Tibial nerve (tissue), 4 donors: Measurements from ENCODE around the gene TMEM266. TPM values are rescaled to one million over a fixed set of nuclear protein-coding genes. Genes with fewer than 3 reads are reported as not detected.

Source experiments
- DNase-seq, 2 donors: peaks; one replicate each; pipeline ENCODE4 v3.0.0-alpha.2; 2019; ENCODE audit warnings: low spot score in 2 of 2
- H3K27ac ChIP-seq, 4 donors: fragments of 200-600 bp; sonication (generic) in 3 of 4; one replicate each; pipeline ENCODE4 v1.5.1; 2017 to 2019; ENCODE audit warnings: mild to moderate bottlenecking in 1 of 4
- H3K27me3 ChIP-seq, 2 donors: fragments of 200-600 bp; sonication (generic) in 1 of 2; one replicate each; pipeline versions ENCODE4 v1.5.1 to v1.6.0; 2017 to 2019
- H3K36me3 ChIP-seq, 3 donors: fragments of 200-600 bp; sonication (generic); one replicate each; pipeline ENCODE4 v1.5.1; 2018 to 2019
- H3K4me1 ChIP-seq, 4 donors: fragments of 200-600 bp; sonication (generic) in 3 of 4; one replicate each; pipeline ENCODE4 v1.5.1; 2017 to 2019
- H3K4me3 ChIP-seq, 4 donors: fragments of 200-600 bp; sonication (generic) in 3 of 4; one replicate each; pipeline ENCODE4 v1.5.1; 2017 to 2019; ENCODE audit warnings: mild to moderate bottlenecking in 1 of 4, moderate library complexity in 1 of 4
- H3K9me3 ChIP-seq, 4 donors: fragments of 200-600 bp; sonication (generic) in 3 of 4; one replicate each; pipeline ENCODE4 v1.5.1; 2017 to 2019
- CTCF ChIP-seq, 5 experiments: fragments of 200-600 bp in 3 of 5; fragments of 450-650 bp in 2 of 5; sonication (generic) in 3 of 5; IDR thresholded peaks; one replicate each; pipeline ENCODE4 v1.5.1; 2016 to 2019; ENCODE audit warnings: antibody characterized with exemption in 5 of 5, mild to moderate bottlenecking in 3 of 5, moderate library complexity in 2 of 5
- EP300 ChIP-seq, 2 donors: sonication (generic); formaldehyde crosslinking; IDR thresholded peaks; one replicate each; pipeline ENCODE4 v1.6.1; 2017; ENCODE audit warnings: antibody characterized with exemption in 2 of 2, mild to moderate bottlenecking in 1 of 2
- POLR2A ChIP-seq, 2 donors: fragments of 450-650 bp; IDR thresholded peaks; one replicate each; pipeline ENCODE4 v1.6.1; 2017; ENCODE audit warnings: antibody characterized with exemption in 2 of 2, mild to moderate bottlenecking in 2 of 2, moderate library complexity in 2 of 2
- WGBS, 2 donors: methylation state at CpG; one replicate each; pipeline ENCODE4 v1.1.5; 2018; 5-methylcytosine and 5-hydroxymethylcytosine counted together
- total RNA-seq, 4 donors: library from RNA; depleted of rRNA; stranded (reverse); fragments of >200 nt; gene quantifications; one replicate each; pipeline ENCODE4 v1.1.0, GENCODE V29; 2016

The TMEM266 gene
- total RNA-seq, 4 donors from 2014 or later: 0.30 to 0.42 TPM; not detected in 2

DNA sequence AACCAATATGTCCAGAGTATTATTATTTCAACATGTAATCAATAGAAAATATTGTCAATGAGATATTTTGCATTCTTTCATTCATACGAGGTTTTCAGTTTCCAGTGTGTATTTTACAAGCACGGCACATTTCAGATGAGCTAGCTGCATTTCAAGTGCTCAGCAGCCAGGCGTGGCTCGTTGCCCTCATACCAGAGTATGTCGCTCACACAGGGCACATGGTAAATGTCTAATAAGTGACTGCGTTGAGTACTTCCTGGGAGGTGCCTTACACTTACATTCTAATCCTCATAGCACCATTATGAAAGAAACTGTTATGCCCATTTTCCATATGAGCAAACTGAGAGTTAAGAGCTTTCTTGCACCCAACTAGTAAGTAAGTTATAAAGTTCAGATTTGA, 47.4 kb downstream of the TMEM266 start:
- Histone ChIP-seq H3K27me3 (no peaks in the 10 kb centered on the region), H3K4me3 (no peak overlapping the region), H3K9me3 (peaks cover 0 to 11% (median 0%) of the 10 kb centered on the region in 4 donors), H3K4me1 (no peaks in the 10 kb centered on the region), H3K36me3 (no peaks in the 10 kb centered on the region), H3K27ac (no peak overlapping the region)
- 73 to 76% methylated on average over 6 of the region's 6 CpGs for WGBS, 2 donors
- no peak for TF ChIP-seq CTCF (IDR thresholded peaks at IDR 0.05)
- no peak for TF ChIP-seq EP300 (IDR thresholded peaks at IDR 0.05)
- TF ChIP-seq POLR2A (IDR thresholded peaks at IDR 0.05): no peak
- no peak for DNase-seq

- DNase-seq: no peak
- H3K9me3 ChIP-seq: peaks cover 0 to 11% (median 0%) of the 10 kb centered on the region in 4 donors
- no peak overlapping the region for H3K4me3 ChIP-seq
- no peaks in the 10 kb centered on the region for H3K36me3 ChIP-seq
- no peaks in the 10 kb centered on the region for H3K27me3 ChIP-seq
- no peak overlapping the region for H3K27ac ChIP-seq
- WGBS, 2 donors: 37 to 42% methylated on average over 9 of the region's 9 CpGs
- H3K4me1 ChIP-seq: no peaks in the 10 kb centered on the region
- TF ChIP-seq CTCF (IDR thresholded peaks at IDR 0.05) (no peak), EP300 (IDR thresholded peaks at IDR 0.05) (no peak), POLR2A (IDR thresholded peaks at IDR 0.05) (no peak)
Measured at GRCh38 chr15:76108021-76108723, 48.4 kb downstream of the TMEM266 start.

DNA sequence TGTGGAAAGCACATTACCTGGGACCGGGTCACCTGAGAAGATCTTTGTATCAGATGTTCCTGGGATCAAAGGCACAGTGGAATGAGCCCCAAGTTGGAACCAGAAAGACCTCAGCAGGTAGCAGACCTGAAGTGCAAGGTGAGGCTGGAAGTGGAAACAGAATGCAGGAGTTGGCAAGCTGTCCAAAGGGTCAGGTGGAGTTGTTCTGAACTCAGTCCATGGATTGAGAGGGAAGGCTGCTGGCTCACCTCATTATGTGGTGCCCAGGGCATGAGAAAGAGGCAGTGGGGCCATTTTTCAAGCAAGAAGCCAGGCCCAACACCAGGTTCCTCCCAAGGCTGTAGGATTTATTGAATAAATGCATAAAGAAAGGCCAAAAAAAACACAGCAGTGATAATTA, 49.3 kb downstream of the TMEM266 start:
- Histone ChIP-seq H3K36me3 (no peaks in the 10 kb centered on the region), H3K4me3 (no peak overlapping the region), H3K27me3 (no peaks in the 10 kb centered on the region), H3K9me3 (peaks cover 0 to 11% (median 0%) of the 10 kb centered on the region in 4 donors), H3K4me1 (no peaks in the 10 kb centered on the region), H3K27ac (no peak overlapping the region)
- no peak for TF ChIP-seq EP300 (IDR thresholded peaks at IDR 0.05)
- TF ChIP-seq CTCF (IDR thresholded peaks at IDR 0.05): no peak
- TF ChIP-seq POLR2A (IDR thresholded peaks at IDR 0.05): no peak
- DNase-seq: no peak
- WGBS, 2 donors: 76 to 82% methylated on average over 1 of the region's 1 CpG

- Histone ChIP-seq H3K4me1 (no peaks in the 10 kb centered on the region), H3K9me3 (peaks cover 0 to 11% (median 0%) of the 10 kb centered on the region in 4 donors), H3K27me3 (peaks cover 0 to 6% of the 10 kb centered on the region in 2 donors), H3K27ac (no peak overlapping the region), H3K4me3 (no peak overlapping the region), H3K36me3 (no peaks in the 10 kb centered on the region)
- no peak for TF ChIP-seq CTCF (IDR thresholded peaks at IDR 0.05)
- TF ChIP-seq EP300 (IDR thresholded peaks at IDR 0.05): no peak
- no peak for TF ChIP-seq POLR2A (IDR thresholded peaks at IDR 0.05)
- DNase-seq: no peak
- 77 to 79% methylated on average over 3 of the region's 3 CpGs for WGBS, 2 donors
Measured at GRCh38 chr15:76114561-76114960, 54.8 kb downstream of the TMEM266 start.

- WGBS, 2 donors: 44 to 49% methylated on average over 15 of the region's 15 CpGs
- TF ChIP-seq CTCF (IDR thresholded peaks at IDR 0.05) (no peak), EP300 (IDR thresholded peaks at IDR 0.05) (no peak), POLR2A (IDR thresholded peaks at IDR 0.05) (no peak)
- Histone ChIP-seq H3K27me3 (peaks cover 0 to 6% of the 10 kb centered on the region in 2 donors), H3K27ac (no peak overlapping the region), H3K36me3 (no peaks in the 10 kb centered on the region), H3K9me3 (peaks cover 0 to 1% (median 0%) of the 10 kb centered on the region in 4 donors), H3K4me1 (no peaks in the 10 kb centered on the region), H3K4me3 (no peak overlapping the region)
- DNase-seq: no peak
Measured at GRCh38 chr15:76116138-76116885, 56.5 kb downstream of the TMEM266 start.
